Ascending aorta (tissue), 2 donors: ENCODE data around the gene FOXA2. TPM values are rescaled to one million over a fixed set of nuclear protein-coding genes. Genes with fewer than 3 reads are reported as not detected.

Experiments
- DNase-seq, 2 donors: peaks; one replicate each; pipeline ENCODE4 v3.0.0-alpha.2; 2019; ENCODE audit warnings: low spot score in 2 of 2
- H3K27ac ChIP-seq, 2 donors: fragments of 200-600 bp; sonication (generic); one replicate each; pipeline ENCODE4 v1.5.1; 2016 to 2017; ENCODE audit warnings: mild to moderate bottlenecking in 1 of 2
- H3K27me3 ChIP-seq: fragments of 200-600 bp; sonication (generic); one replicate; pipeline ENCODE4 v1.5.1; 2017
- H3K36me3 ChIP-seq, 2 donors: fragments of 200-600 bp; sonication (generic); one replicate each; pipeline ENCODE4 v1.5.1; 2016
- H3K4me1 ChIP-seq, 2 donors: fragments of 200-600 bp; sonication (generic); one replicate each; pipeline ENCODE4 v1.5.1; 2016 to 2017; ENCODE audit warnings: mild to moderate bottlenecking in 1 of 2
- H3K4me3 ChIP-seq, 2 donors: fragments of 200-600 bp; sonication (generic); one replicate each; pipeline ENCODE4 v1.5.1; 2016 to 2017; ENCODE audit warnings: mild to moderate bottlenecking in 1 of 2
- H3K9me3 ChIP-seq, 2 donors: fragments of 200-600 bp; sonication (generic); one replicate each; pipeline ENCODE4 v1.5.1; 2016
- intact Hi-C: fragments of 100-400 bp; cut with DNase I; formaldehyde crosslinking; loops from one replicate; pipeline ENCODE4 v1.15.1; 2023
- total RNA-seq: library from RNA; depleted of rRNA; stranded (reverse); fragments of >200 nt; gene quantifications from one replicate; pipeline ENCODE4 v1.1.0, GENCODE V29; 2016
- TF ChIP-seq, protein P1 (sequence below), 3 experiments: fragments of 200-600 bp in 2 of 3; fragments of 450-650 bp in 1 of 3; sonication (generic) in 2 of 3; IDR thresholded peaks; one replicate each; pipeline ENCODE4 v1.5.1; 2016 to 2019; ENCODE audit warnings: antibody characterized with exemption in 3 of 3, mild to moderate bottlenecking in 1 of 3, moderate library complexity in 1 of 3

Gene FOXA2
- total RNA-seq, 1 donor from 2014 or later, result not detected

DNA sequence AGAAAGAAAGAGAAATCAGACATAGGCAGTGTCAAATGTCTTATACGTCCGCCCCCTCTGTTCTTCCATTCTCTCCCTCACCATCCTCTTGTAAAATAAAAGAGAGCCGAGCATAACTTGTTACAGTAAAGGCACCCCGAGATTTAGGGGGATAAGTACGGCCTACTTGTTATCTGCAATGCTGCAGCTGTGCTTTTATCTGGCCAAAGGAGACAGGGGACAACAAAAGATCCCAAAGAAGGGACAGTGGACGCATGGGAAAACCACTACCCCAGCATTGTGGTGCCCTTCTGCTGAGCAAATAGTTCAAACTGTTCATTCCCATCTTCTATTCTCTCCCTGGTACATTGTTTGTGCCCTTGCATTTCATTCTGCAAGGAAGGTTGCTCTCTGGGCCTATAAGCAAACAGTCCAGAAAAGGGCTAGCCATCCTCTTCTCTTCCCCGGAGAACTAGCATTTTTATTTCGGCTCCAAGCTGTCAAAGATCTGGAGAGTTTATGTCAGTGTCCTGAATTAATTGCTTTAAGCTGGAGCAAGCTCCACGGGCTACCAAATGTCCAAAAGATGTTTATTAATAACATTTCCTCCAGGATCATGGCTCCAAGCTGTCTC is 22.3 kb downstream of the FOXA2 start:
- no peak for DNase-seq
- Histone ChIP-seq H3K27ac (no peak overlapping the region), H3K9me3 (no peaks in the 10 kb centered on the region), H3K4me3 (no peak overlapping the region), H3K36me3 (no peaks in the 10 kb centered on the region), H3K4me1 (no peaks in the 10 kb centered on the region), H3K27me3 (no peaks in the 10 kb centered on the region)
- intact Hi-C loops, result no loop called here
- TF ChIP-seq, protein P1, sequence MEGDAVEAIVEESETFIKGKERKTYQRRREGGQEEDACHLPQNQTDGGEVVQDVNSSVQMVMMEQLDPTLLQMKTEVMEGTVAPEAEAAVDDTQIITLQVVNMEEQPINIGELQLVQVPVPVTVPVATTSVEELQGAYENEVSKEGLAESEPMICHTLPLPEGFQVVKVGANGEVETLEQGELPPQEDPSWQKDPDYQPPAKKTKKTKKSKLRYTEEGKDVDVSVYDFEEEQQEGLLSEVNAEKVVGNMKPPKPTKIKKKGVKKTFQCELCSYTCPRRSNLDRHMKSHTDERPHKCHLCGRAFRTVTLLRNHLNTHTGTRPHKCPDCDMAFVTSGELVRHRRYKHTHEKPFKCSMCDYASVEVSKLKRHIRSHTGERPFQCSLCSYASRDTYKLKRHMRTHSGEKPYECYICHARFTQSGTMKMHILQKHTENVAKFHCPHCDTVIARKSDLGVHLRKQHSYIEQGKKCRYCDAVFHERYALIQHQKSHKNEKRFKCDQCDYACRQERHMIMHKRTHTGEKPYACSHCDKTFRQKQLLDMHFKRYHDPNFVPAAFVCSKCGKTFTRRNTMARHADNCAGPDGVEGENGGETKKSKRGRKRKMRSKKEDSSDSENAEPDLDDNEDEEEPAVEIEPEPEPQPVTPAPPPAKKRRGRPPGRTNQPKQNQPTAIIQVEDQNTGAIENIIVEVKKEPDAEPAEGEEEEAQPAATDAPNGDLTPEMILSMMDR (IDR thresholded peaks at IDR 0.05), result no peak

DNA sequence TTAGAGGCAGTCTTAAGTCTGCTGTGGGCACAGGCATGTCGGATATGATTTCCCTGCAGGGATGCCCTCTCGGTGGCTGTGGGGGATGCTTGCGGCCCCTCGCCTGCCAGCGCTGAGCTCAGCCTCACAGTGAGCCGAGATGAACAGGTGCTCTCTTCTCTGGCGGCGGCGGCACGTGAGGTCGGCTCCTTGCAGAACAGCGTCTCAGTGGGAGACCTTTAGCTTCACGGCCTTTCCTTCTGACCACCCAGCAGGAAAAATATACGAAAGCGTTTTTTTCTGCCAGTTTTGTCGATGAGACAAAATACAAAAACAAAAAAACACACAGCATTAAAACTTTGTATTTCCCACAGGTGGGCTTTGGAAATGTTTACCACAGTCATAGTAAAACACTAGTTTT is 23.6 kb downstream of the FOXA2 start:
- TF ChIP-seq, protein P1 (IDR thresholded peaks at IDR 0.05), result no peak
- DNase-seq, result no peak
- Histone ChIP-seq H3K27ac (no peak overlapping the region), H3K4me3 (no peak overlapping the region), H3K9me3 (no peaks in the 10 kb centered on the region), H3K27me3 (no peaks in the 10 kb centered on the region), H3K36me3 (no peaks in the 10 kb centered on the region), H3K4me1 (no peaks in the 10 kb centered on the region)
- intact Hi-C loops, result no loop called here

DNA sequence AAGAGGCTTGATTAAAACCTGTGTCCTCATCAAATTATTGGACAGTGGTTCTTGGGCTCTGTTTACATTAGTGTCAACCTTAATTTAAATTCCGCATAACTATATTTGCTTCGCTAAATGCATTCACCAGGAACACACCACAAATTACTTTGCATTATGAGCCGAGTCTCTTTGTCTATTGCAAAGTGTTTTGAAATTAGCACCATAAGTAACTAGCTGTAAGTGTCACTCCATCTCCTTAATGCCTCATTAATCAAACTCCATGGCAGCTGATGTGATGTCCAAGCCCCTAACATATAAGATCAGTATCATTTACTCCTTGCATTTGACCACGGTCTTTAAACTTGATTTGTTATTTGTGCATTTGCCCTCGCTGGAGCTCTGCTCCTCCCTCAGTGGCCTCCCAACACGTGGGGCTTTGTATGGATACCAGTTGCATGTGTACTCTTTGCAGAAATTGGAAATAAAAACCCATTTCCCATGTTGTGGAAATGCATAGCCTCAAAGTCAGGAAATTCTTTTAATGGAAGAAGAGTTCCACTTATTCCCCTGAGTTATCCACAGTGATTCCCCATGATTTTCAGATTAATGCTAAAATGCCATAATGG is 24.6 kb downstream of the FOXA2 start:
- TF ChIP-seq, protein P1 (IDR thresholded peaks at IDR 0.05), result no peak
- DNase-seq, result no peak

DNA sequence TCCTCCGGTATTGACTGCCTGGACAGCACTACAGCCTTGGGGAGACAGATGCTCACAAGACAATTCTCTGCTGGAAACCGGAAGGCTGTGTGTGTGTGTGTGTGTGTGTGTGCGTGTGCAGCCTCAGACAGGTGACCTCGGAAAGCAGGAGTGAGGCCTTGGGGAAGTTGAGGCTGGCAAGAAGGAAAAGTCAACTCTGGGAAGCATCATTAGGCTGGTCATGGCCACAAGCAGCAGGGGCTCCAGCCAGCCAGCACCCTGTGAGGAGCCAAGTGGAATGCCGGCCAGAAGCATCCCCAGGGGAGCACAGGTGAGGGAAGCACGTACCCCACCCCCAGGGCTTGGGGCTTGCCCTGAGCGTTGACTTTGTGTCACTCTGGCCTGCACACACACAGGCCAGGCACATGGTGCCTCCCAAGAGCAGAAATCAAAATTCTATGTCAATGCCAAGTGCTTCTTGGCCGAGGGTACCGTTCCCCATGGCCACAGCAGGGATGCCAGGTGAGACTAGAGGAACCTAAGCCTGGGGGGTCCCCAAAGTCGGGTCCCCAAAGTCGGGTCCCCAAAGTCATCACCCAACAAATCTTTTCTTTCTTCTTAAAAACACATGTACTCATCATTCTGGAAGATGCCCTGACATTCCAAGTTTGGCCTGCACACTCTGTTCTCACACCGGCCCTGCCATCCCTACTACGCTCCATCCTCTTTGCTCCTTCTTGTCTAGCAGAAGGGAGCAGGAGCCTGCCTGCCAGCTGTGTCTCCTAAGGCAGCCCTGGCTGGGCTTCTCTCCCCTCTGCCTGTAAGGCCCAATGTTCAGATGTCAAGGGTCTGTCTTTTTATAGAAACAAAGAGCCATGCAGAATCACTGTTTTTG is 26.7 kb downstream of the FOXA2 start:
- DNase-seq, result no peak
- Histone ChIP-seq H3K4me3 (no peak overlapping the region), H3K27ac (no peak overlapping the region), H3K4me1 (no peaks in the 10 kb centered on the region), H3K36me3 (no peaks in the 10 kb centered on the region), H3K9me3 (no peaks in the 10 kb centered on the region), H3K27me3 (no peaks in the 10 kb centered on the region)
- TF ChIP-seq, protein P1 (IDR thresholded peaks at IDR 0.05), result no peak
- intact Hi-C loops, result no loop called here

More for the DNA sequence above, 24.6 kb downstream of the FOXA2 start:
- Histone ChIP-seq H3K4me1 (no peaks in the 10 kb centered on the region), H3K27me3 (no peaks in the 10 kb centered on the region), H3K9me3 (no peaks in the 10 kb centered on the region), H3K36me3 (no peaks in the 10 kb centered on the region), H3K4me3 (no peak overlapping the region), H3K27ac (no peak overlapping the region)
- intact Hi-C loops, result no loop called here

DNA sequence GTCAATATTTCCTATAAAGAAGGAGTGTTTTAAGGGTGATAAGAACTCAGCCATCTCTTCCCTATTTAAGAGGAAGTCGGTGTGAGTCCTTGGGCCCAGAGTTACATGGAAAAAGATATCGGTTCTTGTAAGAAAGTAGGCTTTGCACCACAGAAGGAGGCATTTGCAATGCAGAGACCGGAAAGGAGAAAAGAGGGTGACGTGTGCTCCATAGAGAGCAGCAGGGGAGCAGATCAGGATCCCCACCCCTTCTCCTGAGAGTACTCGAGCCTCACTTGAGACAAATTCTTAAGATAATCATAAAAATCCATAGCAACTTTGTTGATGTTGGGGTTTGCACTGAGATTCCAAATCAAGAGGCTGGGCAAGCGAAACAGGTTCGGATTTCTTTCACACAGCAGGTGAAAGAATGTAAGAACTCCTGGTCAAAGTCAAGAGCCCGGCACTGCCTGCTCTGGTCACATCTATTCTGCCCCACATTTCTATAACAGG is 27.8 kb downstream of the FOXA2 start:
- Histone ChIP-seq H3K4me3 (no peak overlapping the region), H3K27me3 (no peaks in the 10 kb centered on the region), H3K36me3 (no peaks in the 10 kb centered on the region), H3K4me1 (no peaks in the 10 kb centered on the region), H3K27ac (no peak overlapping the region), H3K9me3 (no peaks in the 10 kb centered on the region)
- DNase-seq, result no peak
- intact Hi-C loops, result no loop called here
- TF ChIP-seq, protein P1 (IDR thresholded peaks at IDR 0.05), result no peak
